WI38 (cell line): ENCODE data around the gene PTPRZ1.

Source experiments
- H3K4me3 ChIP-seq: 2 replicates; pipeline ENCODE4 v1.5.1; 2011; ENCODE audit warnings: low read depth, mild to moderate bottlenecking, control low read depth, low read length
- TF ChIP-seq, protein P1 (sequence below): IDR thresholded peaks from 2 replicates; pipeline ENCODE4 v1.5.1; 2012; ENCODE audit warnings: low read depth, mild to moderate bottlenecking, control low read depth, low read length

Gene PTPRZ1

DNA sequence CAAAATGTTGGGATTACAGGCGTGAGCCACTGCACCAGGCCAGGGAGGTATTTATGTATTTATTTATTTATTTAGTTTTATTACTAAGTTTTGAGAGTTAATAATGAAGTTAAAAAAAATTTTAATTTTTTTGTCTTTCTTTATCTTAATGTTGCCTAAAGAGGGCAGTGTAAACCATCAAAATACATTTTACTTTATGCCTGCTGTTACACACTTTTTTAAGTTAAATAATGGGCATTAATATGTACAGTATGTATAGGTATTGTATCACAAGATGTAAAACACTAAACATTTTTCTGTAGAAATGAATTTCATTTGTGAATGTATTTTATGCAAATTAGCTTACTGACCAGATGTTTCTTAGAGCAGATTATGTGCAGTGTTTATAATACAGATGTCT lies 141.7 kb downstream of the PTPRZ1 start:
- H3K4me3 ChIP-seq = no peak overlapping the region
- TF ChIP-seq, protein P1, sequence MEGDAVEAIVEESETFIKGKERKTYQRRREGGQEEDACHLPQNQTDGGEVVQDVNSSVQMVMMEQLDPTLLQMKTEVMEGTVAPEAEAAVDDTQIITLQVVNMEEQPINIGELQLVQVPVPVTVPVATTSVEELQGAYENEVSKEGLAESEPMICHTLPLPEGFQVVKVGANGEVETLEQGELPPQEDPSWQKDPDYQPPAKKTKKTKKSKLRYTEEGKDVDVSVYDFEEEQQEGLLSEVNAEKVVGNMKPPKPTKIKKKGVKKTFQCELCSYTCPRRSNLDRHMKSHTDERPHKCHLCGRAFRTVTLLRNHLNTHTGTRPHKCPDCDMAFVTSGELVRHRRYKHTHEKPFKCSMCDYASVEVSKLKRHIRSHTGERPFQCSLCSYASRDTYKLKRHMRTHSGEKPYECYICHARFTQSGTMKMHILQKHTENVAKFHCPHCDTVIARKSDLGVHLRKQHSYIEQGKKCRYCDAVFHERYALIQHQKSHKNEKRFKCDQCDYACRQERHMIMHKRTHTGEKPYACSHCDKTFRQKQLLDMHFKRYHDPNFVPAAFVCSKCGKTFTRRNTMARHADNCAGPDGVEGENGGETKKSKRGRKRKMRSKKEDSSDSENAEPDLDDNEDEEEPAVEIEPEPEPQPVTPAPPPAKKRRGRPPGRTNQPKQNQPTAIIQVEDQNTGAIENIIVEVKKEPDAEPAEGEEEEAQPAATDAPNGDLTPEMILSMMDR = no peak

DNA sequence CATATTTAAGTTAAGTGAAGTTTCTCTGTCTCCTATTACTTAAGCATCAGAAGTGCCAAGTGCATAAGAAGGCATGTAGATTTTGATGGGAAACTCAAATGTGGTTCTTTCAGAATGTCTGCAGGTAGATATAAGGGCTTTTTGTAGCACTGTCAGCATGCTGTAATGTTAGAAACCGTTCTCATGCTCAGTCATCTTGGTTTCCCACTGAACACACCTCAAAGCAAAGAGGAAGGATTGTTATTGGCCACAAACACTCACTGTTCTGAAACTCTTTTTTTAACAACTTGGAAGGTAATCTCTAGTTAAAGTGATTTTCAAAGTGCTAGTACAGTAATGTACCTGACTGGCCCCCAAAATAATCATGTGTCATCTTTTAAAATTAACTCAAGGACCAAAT lies 145.1 kb downstream of the PTPRZ1 start:
- TF ChIP-seq, protein P1 = no peak
- H3K4me3 ChIP-seq = no peak overlapping the region

DNA sequence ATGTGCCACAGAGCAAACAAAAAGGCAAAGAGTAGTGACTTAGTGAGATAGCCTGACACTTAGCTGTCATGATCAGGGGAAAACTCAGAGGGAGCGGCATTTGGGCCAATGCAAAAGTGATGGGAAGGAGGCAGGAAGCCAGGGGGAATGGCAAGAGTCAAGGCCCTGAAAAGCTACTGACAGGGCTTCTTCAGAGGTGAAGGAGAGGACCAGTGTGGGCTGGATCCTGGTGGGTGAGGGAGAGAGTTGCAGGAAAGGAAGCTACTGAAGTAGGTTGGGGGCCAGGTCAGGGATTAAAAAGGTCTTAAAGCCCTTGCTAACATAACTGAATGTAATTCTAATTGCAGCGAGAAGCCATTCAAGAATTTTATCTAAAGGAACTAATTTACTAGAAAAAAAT lies 154.1 kb downstream of the PTPRZ1 start:
- H3K4me3 ChIP-seq = no peak overlapping the region
- TF ChIP-seq, protein P1 = no peak

DNA sequence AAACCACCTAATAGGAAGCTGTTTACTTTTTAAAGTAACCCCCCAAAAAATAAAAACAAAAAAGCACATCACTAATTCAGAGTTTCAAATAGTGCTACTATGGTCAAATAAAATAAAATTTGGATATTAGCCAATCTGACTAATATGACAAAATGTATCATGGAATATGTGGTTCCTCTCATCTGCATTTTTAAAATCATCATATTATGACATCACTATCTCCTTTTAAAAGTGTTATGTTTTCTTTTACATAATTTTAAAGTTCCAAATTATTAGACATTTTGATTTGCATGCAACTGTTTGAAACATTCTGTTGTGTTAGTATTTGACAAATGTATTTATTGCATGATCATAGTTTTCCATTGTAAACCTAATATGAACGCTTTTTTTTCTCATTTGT lies 160.7 kb downstream of the PTPRZ1 start:
- no peak overlapping the region for H3K4me3 ChIP-seq
- TF ChIP-seq, protein P1 = no peak

DNA sequence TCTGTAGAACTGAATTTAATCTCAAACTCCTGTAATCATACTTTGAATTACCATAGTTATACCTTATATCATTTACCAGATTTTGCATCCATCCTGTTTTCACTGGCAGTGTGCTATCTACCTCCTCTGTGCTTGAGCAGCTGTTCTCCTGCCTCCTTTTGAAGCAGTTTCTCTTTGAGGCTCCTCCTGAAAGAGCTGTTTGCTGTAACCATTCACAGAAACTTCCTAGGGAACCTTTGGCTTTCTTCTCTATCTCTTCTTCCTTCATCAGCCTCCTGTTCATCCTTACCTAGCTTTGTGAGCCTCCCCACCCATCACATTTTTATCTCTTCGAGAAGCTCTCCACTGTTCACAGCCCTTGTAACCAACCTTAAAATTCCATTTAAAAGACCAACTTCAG lies 162.9 kb downstream of the PTPRZ1 start:
- no peak overlapping the region for H3K4me3 ChIP-seq
- TF ChIP-seq, protein P1 = no peak

DNA sequence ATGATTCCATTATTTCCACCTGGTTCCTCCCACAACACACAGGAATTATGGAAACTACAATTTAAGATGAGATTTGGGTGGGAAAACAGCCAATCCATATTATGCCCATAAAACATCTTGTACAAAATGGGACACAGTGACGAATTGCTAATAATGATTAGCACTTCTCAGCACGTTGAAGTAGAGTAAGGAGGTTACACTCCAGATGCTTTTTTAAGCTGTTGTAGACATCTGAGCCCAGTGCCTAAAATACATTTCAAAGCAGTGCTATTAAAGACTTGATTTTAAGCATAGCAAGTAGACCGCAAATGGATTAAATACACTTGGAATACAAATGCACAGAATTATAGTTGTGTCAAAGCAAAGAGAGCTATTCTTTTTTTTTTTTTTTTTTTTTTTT lies 165.2 kb downstream of the PTPRZ1 start:
- H3K4me3 ChIP-seq = no peak overlapping the region
- TF ChIP-seq, protein P1 = no peak

DNA sequence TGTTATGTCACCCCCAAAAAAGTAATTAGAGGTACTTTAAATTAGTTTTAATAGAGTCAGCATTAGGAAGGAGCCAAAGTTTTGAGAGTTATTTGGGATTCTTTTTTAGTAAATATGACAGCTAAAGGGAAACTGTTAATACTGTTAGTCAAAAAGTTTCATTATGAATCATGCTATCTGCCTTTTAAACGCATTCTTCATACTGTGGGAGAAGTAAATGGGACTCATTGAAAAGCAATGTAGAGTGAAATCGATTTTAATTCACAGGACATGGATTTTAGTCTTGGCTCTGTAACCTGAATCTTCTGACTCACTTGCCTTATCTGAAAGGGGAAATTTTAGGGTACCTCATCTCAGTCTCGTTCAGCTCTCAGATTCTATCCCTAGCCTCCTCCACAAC lies 165.9 kb downstream of the PTPRZ1 start:
- no peak overlapping the region for H3K4me3 ChIP-seq
- TF ChIP-seq, protein P1 = no peak
